HG03457 (cell line): ENCODE results near the gene NTF4.
"Not testable (repeated sequence)": the region's sequence is repeated elsewhere in the genome, so short reads cannot be mapped to it uniquely, and the experiment has no call there.

Experiments used
- ATAC-seq: cut with Tn5 transposase; IDR thresholded peaks from one replicate; pipeline ENCODE4 v1.9.1; 2021; ENCODE audit warnings: moderate number of reproducible peaks; ENCODE audit not compliant: unreplicated experiment

NTF4 gene

DNA sequence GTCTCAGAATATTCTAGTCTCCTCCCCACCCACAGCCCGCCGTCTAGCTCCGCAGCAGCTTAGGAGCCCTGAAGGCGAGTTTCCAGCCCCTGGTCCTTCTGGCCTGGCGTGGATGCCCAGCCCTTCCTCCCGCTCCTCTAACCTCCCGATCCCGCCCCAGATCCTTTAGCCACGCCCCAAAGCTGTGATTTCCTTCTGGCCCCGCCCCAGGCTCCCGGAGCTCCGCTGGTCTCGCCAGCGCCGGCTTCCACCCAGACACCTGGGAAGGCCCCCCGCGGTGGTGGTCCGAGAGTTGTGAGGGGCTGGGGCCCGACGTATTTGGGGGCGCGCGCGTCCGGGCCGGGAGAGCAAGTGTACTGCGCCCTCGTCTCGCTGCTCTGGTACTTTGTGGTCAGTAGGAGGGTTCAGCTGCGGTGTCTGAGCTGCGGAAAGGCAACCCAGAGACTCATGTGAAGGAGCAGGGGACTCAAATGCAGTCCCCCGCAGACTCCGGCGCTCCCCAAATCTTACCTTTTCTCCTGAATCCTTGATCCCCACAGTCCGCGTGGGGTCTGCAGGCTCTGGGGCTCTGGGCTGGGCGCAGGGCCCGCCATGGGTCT, 6.9 kb downstream of the NTF4 start, which contains the start of gene CGB7:
CGB7 (minus strand) TSS at position 114 of the 599 bp plus-strand sequence. CDS start 2,374 bp downstream, outside the sequence.
- ATAC-seq = no peak

DNA sequence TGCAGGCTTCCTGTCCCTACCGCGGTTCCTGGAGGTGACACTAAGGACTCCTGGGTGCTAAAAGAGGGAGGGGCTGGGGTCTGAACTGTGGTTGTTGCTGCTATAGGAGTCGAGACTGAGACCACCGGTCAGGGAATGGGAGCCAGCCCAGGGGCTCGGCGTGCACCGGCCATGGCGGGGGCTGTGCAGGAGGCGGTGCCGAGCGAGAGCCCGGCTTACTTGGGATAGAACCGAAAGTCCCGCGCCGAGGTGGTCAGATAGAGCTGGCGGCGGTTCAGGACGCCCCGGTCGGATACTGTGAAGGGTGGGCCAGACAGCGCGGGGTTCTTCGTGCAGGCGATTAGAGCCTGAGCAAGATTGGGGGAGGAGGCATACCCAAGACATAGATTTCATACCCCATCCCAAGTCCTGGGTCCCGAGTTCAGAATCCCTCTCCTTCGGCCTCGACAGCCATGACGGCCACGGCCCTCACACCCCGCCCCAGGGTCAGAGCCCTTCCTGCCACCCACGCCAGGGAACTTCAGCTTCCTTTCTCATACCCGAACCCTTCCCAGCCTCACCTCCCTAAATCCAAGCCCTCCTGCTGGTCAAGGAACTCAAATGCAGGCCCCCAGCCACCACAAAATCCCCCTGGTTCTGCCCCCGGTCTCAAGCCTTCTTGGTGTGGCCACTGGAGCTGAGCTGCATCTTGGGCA, 7.6 kb downstream of the NTF4 start:
- not testable (repeated sequence) for ATAC-seq

DNA sequence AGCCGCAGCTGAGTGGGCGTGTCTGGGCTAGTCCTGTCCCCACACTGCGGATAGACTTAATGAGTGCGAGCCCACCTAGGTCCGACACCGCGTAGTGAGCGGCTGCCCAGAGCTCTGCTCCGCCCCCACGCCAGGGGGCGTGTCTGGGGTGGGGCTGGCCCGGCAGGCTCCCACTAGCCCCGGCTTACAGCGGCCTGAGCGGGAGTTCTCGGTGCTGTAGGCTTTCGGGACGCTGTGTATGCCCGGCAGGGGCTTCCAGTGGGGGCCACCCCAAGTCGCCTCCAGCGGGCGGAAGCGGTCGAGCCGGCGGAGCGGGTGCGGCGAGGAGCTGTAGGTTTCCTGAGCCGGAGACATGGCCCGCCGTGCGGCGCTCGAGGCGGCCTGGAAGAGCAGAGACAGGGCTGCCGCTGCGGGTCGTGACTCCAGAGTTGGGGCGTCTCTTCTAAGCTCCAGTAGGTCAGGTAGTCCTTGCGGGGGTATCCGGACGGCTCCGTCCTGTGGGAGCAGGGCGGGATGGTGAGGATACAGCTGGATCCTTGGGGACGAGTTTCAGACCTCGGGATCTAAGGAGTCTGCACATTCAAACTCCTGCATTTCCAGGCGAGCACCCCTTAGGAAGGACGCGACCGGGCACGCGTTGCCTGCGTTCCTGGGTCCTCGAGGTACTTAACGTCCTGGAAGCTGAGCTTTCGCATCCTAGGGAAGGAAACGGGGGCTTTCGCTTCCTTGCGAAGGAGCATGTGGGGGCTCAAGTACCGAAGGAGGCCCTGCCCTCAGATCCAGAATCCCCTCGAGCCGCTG, 8.3 kb downstream of the NTF4 start:
- ATAC-seq = no peak

DNA sequence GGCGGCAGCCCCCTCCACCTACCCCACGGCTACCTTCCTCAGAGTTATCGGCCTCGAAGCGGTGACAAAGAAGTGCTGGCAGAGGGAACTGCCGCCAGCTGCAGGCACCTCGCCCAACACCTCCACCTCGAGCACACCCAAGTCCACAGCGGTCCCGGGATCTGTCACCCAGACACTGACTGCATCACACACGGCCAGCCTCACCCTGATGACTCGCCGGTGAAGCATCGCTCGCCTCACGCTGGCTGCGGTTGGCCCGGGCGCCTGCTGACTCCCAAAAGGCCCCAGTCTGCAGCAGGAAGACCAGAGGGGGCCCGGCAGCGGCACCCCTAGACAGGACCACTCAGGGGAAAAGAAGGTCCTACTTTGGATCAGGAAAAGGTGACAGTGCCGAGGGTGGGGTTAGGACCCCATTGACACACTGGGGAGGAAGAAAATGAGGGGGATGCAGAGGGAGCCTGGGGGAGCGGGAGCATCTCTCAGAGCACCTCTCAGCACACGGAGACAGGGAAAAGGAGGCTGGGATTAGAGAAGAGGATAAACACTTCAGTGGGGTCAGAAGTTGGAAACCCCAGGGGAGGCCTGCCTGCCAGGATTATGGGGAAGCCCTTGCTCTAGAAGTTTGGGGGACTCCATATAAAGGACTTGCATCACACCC, 14.1 kb downstream of the NTF4 start:
- ATAC-seq = not testable (repeated sequence)

DNA sequence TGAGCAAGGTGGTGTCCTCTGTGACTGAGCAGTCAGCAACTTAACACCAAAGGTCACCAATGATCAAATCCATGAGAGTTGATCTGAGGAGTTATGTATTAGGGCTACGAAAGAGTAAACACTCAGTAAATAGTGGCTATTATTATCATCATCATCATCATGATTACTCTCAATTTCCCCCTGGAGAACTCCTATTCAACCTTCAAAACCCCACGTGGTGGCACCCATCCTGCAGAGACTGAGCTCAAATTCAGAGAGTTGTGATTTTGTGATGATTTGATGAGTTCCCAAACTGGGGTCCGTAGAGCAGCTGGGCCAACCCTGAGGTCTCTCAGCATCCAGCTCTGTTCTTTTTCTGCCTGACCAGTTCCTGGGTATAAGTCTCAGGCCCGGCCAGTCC, 14.8 kb downstream of the NTF4 start:
- not testable (repeated sequence) for ATAC-seq

DNA sequence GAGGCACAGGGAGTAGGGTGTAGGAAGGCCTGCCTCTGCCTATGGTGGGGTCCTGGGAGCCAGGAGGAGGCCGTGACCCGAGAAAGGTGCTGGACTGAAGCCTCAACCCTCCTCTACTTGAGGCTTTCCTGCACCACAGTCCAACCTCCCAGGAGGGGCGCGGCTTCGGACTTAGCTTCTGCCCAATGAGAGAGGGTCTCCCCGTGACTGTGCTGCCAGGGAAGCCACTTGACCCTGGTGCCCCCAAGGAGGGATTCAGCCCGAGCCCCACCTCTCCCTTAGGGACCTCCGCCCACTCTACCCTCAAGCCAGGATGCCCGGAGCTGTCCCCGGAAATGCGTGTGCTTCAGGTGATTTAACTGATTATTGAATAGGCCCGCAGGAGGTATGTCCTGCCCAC, 15.6 kb downstream of the NTF4 start, which contains the start of gene CGB8:
CGB8 (minus strand) TSS at position 101 of the 400 bp plus-strand sequence. CDS start 372 bp downstream, outside the sequence.
- not testable (repeated sequence) for ATAC-seq

DNA sequence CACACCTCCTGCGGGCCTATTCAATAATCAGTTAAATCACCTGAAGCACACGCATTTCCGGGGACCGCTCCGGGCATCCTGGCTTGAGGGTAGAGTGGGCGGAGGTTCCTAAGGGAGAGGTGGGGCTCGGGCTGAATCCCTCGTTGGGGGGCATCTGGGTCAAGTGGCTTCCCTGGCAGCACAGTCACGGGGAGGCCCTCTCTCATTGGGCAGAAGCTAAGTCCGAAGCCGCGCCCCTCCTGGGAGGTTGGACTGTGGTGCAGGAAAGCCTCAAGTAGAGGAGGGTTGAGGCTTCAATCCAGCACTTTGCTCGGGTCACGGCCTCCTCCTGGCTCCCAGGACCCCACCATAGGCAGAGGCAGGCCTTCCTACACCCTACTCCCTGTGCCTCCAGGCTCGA, 21.1 kb downstream of the NTF4 start, which contains the start of gene CGB5:
CGB5 (plus strand) TSS at position 301 of the 400 bp plus-strand sequence. CDS start 362 bp downstream, outside the sequence.
- not testable (repeated sequence) for ATAC-seq

DNA sequence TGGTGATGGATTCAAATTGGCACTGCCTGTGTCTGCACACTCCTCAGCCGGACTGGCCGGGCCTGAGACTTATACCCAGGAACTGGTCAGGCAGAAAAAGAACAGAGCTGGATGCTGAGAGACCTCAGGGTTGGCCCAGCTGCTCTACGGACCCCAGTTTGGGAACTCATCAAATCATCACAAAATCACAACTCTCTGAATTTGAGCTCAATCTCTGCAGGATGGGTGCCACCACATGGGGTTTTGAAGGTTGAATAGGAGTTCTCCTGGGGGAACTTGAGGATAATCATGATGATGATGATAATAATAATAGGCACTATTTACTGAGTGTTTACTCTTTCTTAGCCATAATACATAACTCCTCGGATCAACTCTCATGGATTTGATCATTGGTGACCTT, 22.0 kb downstream of the NTF4 start:
- ATAC-seq = not testable (repeated sequence)

DNA sequence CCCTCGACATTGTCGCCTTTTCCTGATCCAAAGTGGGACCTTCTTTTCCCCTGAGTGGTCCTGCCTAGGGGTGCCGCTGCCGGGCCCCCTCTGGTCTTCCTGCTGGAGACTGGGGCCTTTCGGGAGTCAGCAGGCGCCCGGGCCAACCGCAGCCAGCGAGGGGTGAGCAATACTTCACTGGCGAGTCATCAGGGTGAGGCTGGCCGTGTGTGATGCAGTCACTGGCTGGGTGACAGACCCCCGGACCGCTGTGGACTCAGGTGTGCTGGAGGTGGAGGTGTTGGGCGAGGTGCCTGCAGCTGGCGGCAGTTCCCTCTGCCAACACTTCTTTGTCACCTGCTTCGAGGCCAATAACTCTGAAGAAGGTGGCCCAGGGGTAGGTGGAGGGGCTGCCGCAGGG, 22.4 kb downstream of the NTF4 start:
- no peak for ATAC-seq

DNA sequence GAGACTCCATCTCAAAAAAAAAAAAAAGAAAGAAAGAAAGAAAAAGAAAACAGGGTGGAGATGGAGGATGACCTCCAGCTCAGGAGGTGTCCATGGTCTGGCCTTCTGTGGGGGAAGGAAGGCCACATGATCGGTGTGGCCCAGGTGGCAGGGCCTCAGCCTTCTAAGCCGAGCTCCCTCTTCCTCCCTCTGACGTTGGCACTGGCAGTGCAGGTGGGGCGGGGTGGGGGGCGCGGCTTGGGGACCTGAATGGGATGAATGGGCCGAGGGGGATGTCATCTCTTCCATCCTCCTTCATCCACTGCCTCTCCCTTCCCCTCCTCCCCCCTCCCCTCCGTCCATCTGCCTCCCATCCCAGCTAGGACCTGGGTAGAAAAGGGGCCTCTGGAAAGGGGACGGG, 24.9 kb downstream of the NTF4 start:
- ATAC-seq = not testable (repeated sequence)

DNA sequence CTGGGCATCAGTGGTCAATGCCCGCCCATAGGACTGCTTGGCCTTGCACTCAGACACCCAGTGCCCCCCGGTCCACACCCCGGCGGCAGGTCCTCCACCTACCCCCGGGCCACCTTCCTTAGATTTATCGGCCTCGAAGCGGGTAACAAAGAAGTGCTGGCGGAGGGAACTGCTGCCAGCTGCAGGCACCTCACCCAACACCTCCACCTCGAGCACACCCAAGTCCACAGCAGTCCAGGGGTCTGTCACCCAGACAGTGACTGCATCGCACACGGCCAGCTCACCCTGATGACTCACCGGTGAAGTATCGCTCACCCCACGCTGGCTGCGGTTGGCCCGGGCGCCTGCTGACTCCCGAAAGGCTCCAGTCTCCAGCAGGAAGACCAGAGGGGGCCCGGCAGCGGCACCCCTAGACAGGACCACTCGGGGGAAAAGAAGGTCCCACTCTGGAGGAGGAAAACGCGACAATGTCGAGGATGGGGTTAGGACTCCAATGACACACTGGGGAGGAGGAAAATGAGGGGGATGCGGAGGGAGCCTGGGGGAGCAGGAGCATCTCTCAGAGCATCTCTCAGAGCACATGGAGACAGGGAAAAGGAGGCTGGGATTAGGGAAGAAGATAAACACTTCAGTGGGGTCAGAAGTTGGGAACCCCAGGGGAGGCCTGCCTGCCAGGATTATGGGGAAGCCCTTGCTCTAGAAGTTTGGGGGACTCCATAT, 25.9 kb downstream of the NTF4 start:
- not testable (repeated sequence) for ATAC-seq

DNA sequence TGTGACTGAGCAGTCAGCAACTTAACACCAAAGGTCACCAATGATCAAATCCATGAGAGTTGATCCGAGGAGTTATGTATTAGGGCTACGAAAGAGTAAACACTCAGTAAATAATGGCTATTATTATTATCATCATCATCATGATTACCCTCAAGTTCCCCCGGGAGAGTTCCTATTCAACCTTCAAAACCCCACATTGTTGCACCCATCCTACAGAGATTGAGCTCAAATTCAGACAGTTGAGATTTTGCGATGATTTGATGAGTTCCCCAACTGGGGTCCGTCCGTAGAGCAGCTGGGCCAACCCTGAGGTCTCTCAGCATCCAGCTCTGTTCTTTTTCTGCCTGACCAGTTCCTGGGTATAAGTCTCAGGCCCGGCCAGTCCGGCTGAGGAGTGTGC, 26.5 kb downstream of the NTF4 start:
- ATAC-seq = not testable (repeated sequence)

DNA sequence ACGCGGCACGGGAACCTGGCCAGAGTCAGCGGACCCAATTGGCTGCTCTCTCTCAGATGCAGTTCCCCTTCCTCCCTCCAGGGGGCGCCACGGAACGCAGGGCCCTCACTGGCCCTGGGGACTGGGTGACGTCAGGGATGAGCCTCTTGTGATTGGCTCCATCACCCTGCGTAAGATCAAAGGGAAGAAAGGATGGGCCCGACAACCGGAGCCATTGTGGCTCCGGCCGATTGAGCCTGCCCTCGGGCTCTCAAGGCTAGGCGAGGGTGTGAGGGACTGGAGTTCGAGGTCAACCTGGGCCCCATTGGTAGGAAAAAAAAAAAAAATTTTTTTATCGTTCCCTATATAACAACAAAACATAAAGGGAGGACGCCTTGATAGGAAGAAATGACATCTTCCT, 27.8 kb downstream of the NTF4 start, which contains the start of gene CGB1:
CGB1 (minus strand) TSS at position 81 of the 400 bp plus-strand sequence. CDS start 184 bp downstream, outside the sequence.
- not testable (repeated sequence) for ATAC-seq

DNA sequence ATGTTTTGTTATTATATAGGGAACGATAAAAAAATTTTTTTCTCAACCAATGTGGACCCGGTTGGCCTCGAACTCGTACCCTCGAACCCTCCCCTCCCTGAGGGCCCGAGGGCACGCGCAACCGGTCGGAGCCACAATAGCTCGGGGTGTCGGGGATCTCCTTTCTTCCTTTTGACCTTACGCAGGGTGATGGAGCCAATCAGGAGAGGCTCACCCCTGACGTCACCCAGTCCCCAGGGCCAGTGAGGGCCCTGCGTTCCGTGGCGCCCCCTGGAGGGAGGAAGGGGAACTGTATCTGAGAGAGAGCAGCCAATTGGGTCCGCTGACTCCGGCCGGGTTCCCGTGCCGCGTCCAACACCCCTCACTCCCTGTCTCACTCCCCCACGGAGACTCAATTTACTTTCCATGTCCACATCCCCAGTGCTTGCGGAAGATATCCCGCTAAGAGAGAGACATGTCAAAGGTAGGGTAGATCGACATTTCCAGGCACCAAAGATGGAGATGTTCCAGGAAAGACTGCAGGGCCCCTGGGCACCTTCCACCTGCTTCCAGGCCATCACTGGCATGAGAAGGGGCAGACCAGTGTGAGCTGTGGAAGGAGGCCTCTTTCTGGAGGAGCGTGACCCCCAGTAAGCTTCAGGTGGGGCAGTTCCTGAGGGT, 32.8 kb downstream of the NTF4 start, which contains the start of gene CGB2:
CGB2 (plus strand) TSS at position 249 of the 660 bp plus-strand sequence; CDS start at position 455, 206 bp downstream.
- ATAC-seq = not testable (repeated sequence)

DNA sequence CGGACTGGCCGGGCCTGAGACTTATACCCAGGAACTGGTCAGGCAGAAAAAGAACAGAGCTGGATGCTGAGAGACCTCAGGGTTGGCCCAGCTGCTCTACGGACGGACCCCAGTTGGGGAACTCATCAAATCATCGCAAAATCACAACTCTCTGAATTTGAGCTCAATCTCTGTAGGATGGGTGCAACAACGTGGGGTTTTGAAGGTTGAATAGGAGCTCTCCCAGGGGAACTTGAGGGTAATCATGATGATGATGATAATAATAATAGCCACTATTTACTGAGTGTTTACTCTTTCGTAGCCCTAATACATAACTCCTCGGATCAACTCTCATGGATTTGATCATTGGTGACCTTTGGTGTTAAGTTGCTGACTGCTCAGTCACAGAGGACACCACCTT, 34.3 kb downstream of the NTF4 start:
- ATAC-seq = not testable (repeated sequence)

DNA sequence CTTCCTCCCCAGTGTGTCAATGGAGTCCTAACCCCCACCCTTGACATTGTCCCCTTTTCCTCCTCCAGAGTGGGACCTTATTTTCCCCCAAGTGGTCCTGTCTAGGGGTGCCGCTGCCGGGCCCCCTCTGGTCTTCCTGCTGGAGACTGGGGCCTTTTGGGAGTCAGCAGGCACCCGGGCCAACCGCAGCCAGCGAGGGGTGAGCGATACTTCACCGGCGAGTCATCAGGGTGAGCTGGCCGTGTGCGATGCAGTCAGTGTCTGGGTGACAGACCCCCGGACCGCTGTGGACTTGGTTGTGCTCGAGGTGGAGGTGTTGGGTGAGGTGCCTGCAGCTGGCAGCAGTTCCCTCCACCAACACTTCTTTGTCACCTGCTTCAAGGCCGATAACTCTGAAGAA, 34.9 kb downstream of the NTF4 start:
- ATAC-seq = not testable (repeated sequence)

DNA sequence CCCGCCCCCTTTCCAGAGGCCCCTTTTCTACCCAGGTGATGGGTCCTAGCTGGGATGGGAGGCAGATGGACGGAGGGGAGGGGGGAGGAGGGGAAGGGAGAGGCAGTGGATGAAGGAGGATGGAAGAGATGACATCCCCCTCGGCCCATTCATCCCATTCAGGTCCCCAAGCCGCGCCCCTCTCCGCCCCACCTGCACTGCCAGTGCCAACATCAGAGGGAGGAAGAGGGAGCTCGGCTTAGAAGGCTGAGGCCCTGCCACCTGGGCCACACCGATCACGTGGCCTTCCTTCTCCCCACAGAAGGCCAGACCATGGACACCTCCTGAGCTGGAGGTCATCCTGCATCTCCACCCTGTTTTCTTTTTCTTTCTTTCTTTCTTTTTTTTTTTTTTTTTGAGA, 35.9 kb downstream of the NTF4 start:
- not testable (repeated sequence) for ATAC-seq

DNA sequence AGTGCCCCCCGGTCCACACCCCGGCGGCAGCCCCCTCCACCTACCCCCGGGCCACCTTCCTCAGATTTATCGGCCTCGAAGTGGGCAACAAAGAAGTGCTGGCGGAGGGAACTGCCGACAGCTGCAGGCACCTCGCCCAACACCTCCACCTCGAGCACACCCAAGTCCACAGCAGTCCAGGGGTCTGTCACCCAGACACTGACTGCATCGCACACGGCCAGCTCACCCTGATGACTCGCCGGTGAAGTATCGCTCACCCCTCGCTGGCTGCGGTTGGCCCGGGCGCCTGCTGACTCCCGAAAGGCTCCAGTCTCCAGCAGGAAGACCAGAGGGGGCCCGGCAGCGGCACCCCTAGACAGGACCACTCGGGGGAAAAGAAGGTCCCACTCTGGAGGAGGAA, 39.0 kb downstream of the NTF4 start:
- ATAC-seq = not testable (repeated sequence)

DNA sequence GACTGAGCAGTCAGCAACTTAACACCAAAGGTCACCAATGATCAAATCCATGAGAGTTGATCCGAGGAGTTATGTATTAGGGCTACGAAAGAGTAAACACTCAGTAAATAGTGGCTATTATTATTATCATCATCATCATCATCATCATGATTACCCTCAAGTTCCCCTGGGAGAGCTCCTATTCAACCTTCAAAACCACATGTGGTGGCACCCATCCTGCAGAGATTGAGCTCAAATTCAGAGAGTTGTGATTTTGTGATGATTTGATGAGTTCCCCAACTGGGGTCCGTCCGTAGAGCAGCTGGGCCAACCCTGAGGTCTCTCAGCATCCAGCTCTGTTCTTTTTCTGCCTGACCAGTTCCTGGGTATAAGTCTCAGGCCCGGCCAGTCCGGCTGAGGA, 39.5 kb downstream of the NTF4 start:
- ATAC-seq = not testable (repeated sequence)
